K562 treated with DMSO at 1 percent for 48 hours (cell line): ENCODE measurements around the gene DNAJB5. TPM values are rescaled to one million over a fixed set of nuclear protein-coding genes. Genes with fewer than 3 reads are reported as not detected.

ENCODE experiments used
- total RNA-seq: library from RNA; unstranded; fragments of 300-600 nt; gene quantifications from 2 replicates; pipeline ENCODE4 v1.2.3, GENCODE V29; 2022; ENCODE audit warnings: low replicate concordance; ENCODE audit errors: extremely low read depth

DNAJB5 gene
- not detected in 2 replicates for total RNA-seq

GRCh38 chr9:34989003-34989945 is at the start of gene DNAJB5:
TSS of gene DNAJB5 (plus strand) at chr9:34989745. CDS start at chr9:34990631, 886 bp downstream.

GRCh38 chr9:34957492-34958410 is 31.8 kb upstream of the DNAJB5 start, which contains the start of gene PHF24:
TSS of gene PHF24 (plus strand) at chr9:34958285. CDS start at chr9:34971299, 13,014 bp downstream.

Other genes starting within 250 kb of the DNAJB5 start
- not detected in 2 replicates for gene PHF24, start 31.5 kb upstream of the DNAJB5 start, total RNA-seq
- 110 TPM in 1 of 2 replicates, not detected in the other for gene VCP, start 82.9 kb downstream of the DNAJB5 start, total RNA-seq
- not detected in 2 replicates for gene FANCG, start 90.2 kb downstream of the DNAJB5 start, total RNA-seq
- not detected in 2 replicates for gene PIGO, start 106.8 kb downstream of the DNAJB5 start, total RNA-seq
- gene STOML2, start 113.4 kb downstream of the DNAJB5 start, total RNA-seq, result not detected in 2 replicates
- not detected in 2 replicates for gene ATOSB, start 126.1 kb downstream of the DNAJB5 start, total RNA-seq
- not detected in 2 replicates for gene UNC13B, start 172.3 kb downstream of the DNAJB5 start, total RNA-seq